Activated T-cell treated with anti-CD3 and anti-CD28 coated beads, Interleukin-2, amount 50 U/mL, for 48 hours (primary cell): ENCODE results near the gene PLEKHA7.
"Not testable (repeated sequence)": the region's sequence is repeated elsewhere in the genome, so short reads cannot be mapped to it uniquely, and the experiment has no call there.

Experiments
- DNase-seq, 2 experiments: peaks; one replicate each; pipeline ENCODE4 v3.0.0-alpha.2; 2020

The PLEKHA7 gene

GRCh38 chr11:16941935-16942334 lies 72.3 kb downstream of the PLEKHA7 start:
- no peak for DNase-seq

- DNase-seq: no peak
These were observed 76.2 kb downstream of the PLEKHA7 start for GRCh38 chr11:16938061-16938460.

- DNase-seq: no peak
These were observed 77.6 kb downstream of the PLEKHA7 start for GRCh38 chr11:16936643-16937042.

GRCh38 chr11:16935518-16936302 lies 78.5 kb downstream of the PLEKHA7 start:
- DNase-seq: peak; percentile 31 to 39

- DNase-seq: no peak
These were observed 80.2 kb downstream of the PLEKHA7 start for GRCh38 chr11:16933756-16934603.

GRCh38 chr11:16933291-16933690 lies 80.9 kb downstream of the PLEKHA7 start:
- DNase-seq: no peak

GRCh38 chr11:16928044-16928443 lies 86.2 kb downstream of the PLEKHA7 start:
- no peak for DNase-seq

GRCh38 chr11:16926883-16927626 lies 87.2 kb downstream of the PLEKHA7 start:
- DNase-seq: no peak

- DNase-seq: peak; percentile 47 to 57
These were observed 88.6 kb downstream of the PLEKHA7 start for GRCh38 chr11:16925561-16926065.

- peak in 1 of 2 experiments; percentile 27 for DNase-seq
These were observed 89.2 kb downstream of the PLEKHA7 start for GRCh38 chr11:16924826-16925560.

GRCh38 chr11:16924462-16924825 lies 89.8 kb downstream of the PLEKHA7 start:
- DNase-seq: no peak

GRCh38 chr11:16923987-16924386 lies 90.2 kb downstream of the PLEKHA7 start:
- no peak for DNase-seq

- no peak for DNase-seq
These were observed 92.5 kb downstream of the PLEKHA7 start for GRCh38 chr11:16921668-16922067.

GRCh38 chr11:16921019-16921418 lies 93.2 kb downstream of the PLEKHA7 start:
- no peak for DNase-seq

GRCh38 chr11:16920559-16920958 lies 93.7 kb downstream of the PLEKHA7 start:
- no peak for DNase-seq

- DNase-seq: not testable (repeated sequence)
These were observed 95.6 kb downstream of the PLEKHA7 start for GRCh38 chr11:16918543-16919182.

GRCh38 chr11:16917941-16918340 lies 96.3 kb downstream of the PLEKHA7 start:
- DNase-seq: no peak

- DNase-seq: no peak
These were observed 101.5 kb downstream of the PLEKHA7 start for GRCh38 chr11:16912692-16913111.

- no peak for DNase-seq
These were observed 102.6 kb downstream of the PLEKHA7 start for GRCh38 chr11:16911658-16912057.

- no peak for DNase-seq
These were observed 103.0 kb downstream of the PLEKHA7 start for GRCh38 chr11:16911186-16911585.

- peak in 1 of 2 experiments; percentile 32 for DNase-seq
These were observed 104.7 kb downstream of the PLEKHA7 start for GRCh38 chr11:16909359-16910035.
